ENCODE data around the gene FAM135A.

- TF ChIP-seq CTCF (IDR thresholded peaks at IDR 0.05) (no peak), POLR2AphosphoS5 (IDR thresholded peaks at IDR 0.05) (no peak), POLR2A (IDR thresholded peaks at IDR 0.05) (no peak)
Observed at GRCh38 chr6:70412252-70413113, 825 bp upstream of the FAM135A start.

All from upper lobe of left lung (tissue), 4 donors.